Mucosa of descending colon (tissue), 3 donors: Measurements from ENCODE around the gene PACSIN1. TPM values are rescaled to one million over a fixed set of nuclear protein-coding genes. Genes with fewer than 3 reads are reported as not detected.

Experiments
- ATAC-seq: fragments of 200-7000 bp; cut with Tn5 transposase; one replicate; pipeline ENCODE4 v1.9.1; 2020; ENCODE audit warnings: mild to moderate bottlenecking, moderate library complexity
- DNase-seq, 3 donors: peaks; one replicate each; pipeline ENCODE4 v3.0.0-alpha.2; 2020
- H3K36me3 ChIP-seq: fragments of 200-600 bp; one replicate; pipeline ENCODE4 v1.8.0; 2021; ENCODE audit warnings: low read depth, mild to moderate bottlenecking
- H3K4me1 ChIP-seq: fragments of 200-600 bp; one replicate; pipeline ENCODE4 v1.8.0; 2021; ENCODE audit warnings: low read depth, mild to moderate bottlenecking
- H3K4me3 ChIP-seq: fragments of 200-600 bp; one replicate; pipeline ENCODE4 v1.8.0; 2021; ENCODE audit warnings: mild to moderate bottlenecking
- H3K9me3 ChIP-seq: fragments of 200-600 bp; one replicate; pipeline ENCODE4 v1.8.0; 2021; ENCODE audit warnings: mild to moderate bottlenecking
- CTCF ChIP-seq: fragments of 200-600 bp; IDR thresholded peaks from one replicate; pipeline ENCODE4 v1.8.0; 2022; ENCODE audit warnings: antibody characterized with exemption, mild to moderate bottlenecking
- intact Hi-C, 2 donors: fragments of 100-400 bp; cut with DNase I in 1 of 2; cut with micrococcal nuclease in 1 of 2; formaldehyde crosslinking; loops; one replicate each; pipeline versions ENCODE4 v1.11.0 to v1.11.1; 2022; cut with DNase I, micrococcal nuclease
- total RNA-seq, 3 donors: library from RNA; stranded (reverse); fragmentation: NEBNext Ultra II Directional in 2 of 3; extraction: Animal tissue kit (Norgen Biotek cat#: 25700) in 2 of 3; gene quantifications; one replicate each; pipeline versions ENCODE4 v1.2.1 to v1.2.4, GENCODE V29; 2021 to 2023
- donor health status: DM: no; HTN: no; CAD: no; lungs with moderate emphysema.
- donor health status: DM: no; HTN: no; CAD: no.
- donor health status: DM: no; HTN: yes; CAD: no.

PACSIN1 gene
- total RNA-seq, 3 donors from 2014 or later = 0.41 to 1.9 (median 0.67) TPM

- intact Hi-C loops = no loop called here
- ATAC-seq (no peak), DNase-seq (no peak)
- peaks cover 13% of the 10 kb centered on the region for H3K4me1 ChIP-seq
- H3K9me3 ChIP-seq = peaks cover 5% of the 10 kb centered on the region
- H3K4me3 ChIP-seq = no peak overlapping the region
- no peaks in the 10 kb centered on the region for H3K36me3 ChIP-seq
- TF ChIP-seq CTCF = no peak
Observed at GRCh38 chr6:34556493-34556892, 90.6 kb downstream of the PACSIN1 start.

- H3K4me1 ChIP-seq = peaks cover 13% of the 10 kb centered on the region
- no peak for DNase-seq
- H3K4me3 ChIP-seq = no peak overlapping the region
- H3K9me3 ChIP-seq = peaks cover 5% of the 10 kb centered on the region
- H3K36me3 ChIP-seq = no peaks in the 10 kb centered on the region
- no peak for ATAC-seq
- intact Hi-C loops = no loop called here
- TF ChIP-seq CTCF = no peak
Observed at GRCh38 chr6:34557228-34557627, 91.4 kb downstream of the PACSIN1 start.

- peaks cover 13% of the 10 kb centered on the region for H3K4me1 ChIP-seq
- H3K9me3 ChIP-seq = peaks cover 5% of the 10 kb centered on the region
- ATAC-seq (no peak), DNase-seq (no peak)
- TF ChIP-seq CTCF = no peak
- intact Hi-C loops = no loop called here
- H3K36me3 ChIP-seq = no peaks in the 10 kb centered on the region
- no peak overlapping the region for H3K4me3 ChIP-seq
Observed at GRCh38 chr6:34558172-34558714, 92.4 kb downstream of the PACSIN1 start.

GRCh38 chr6:34559651-34560365 is 93.9 kb downstream of the PACSIN1 start:
- Histone ChIP-seq H3K36me3 (no peaks in the 10 kb centered on the region), H3K4me3 (no peak overlapping the region), H3K4me1 (peaks cover 11% of the 10 kb centered on the region), H3K9me3 (peaks cover 5% of the 10 kb centered on the region)
- ATAC-seq = no peak
- no peak for TF ChIP-seq CTCF
- DNase-seq = no peak
- intact Hi-C loops = no loop called here

GRCh38 chr6:34560366-34561226 is 94.7 kb downstream of the PACSIN1 start:
- Histone ChIP-seq H3K36me3 (no peaks in the 10 kb centered on the region), H3K9me3 (peaks cover 5% of the 10 kb centered on the region), H3K4me3 (no peak overlapping the region), H3K4me1 (peaks cover 11% of the 10 kb centered on the region)
- ATAC-seq = no peak
- no peak for DNase-seq
- intact Hi-C loops = no loop called here
- no peak for TF ChIP-seq CTCF
